GM19328 (cell line): ENCODE data around the gene KIAA0319L.

ENCODE experiments used
- ATAC-seq: cut with Tn5 transposase; IDR thresholded peaks from one replicate; pipeline ENCODE4 v1.9.1; 2021; ENCODE audit warnings: mild to moderate bottlenecking, moderate library complexity; ENCODE audit not compliant: unreplicated experiment

Gene KIAA0319L

DNA sequence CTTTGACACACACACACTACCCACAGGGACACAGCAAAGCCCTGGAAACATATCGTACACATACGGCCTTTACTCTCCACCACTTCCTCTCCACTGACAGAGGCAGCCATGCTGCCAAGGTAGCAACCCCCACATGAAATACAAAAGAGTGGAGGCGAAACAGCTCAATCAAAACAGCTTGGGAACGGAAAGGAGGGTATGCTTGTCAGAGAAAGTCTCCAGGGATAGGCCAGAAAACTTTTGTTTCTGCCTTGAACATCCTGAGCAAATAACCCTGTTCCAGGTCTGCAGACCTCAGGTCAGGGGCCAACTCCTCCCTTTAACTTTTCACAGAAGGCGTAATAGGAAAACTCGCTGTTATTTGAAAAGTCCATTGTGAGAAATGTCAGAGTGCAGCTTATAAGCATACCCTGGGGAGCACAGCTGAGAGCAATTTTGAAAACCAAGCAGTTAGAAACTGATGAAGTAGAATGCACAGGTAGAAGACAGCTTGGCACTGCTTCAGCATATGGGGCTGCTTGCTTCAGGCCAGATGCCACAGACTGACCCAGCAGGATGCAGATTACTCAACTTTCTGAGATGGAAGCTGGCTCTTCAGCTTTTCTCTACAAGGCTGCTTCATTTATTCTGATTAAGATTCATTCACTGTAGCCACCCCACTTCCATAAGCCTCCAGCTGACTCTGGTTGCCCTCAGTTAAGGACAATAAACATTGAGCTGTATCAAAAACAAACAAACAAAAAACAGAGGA is 18.0 kb downstream of the KIAA0319L start:
- ATAC-seq, result no peak

DNA sequence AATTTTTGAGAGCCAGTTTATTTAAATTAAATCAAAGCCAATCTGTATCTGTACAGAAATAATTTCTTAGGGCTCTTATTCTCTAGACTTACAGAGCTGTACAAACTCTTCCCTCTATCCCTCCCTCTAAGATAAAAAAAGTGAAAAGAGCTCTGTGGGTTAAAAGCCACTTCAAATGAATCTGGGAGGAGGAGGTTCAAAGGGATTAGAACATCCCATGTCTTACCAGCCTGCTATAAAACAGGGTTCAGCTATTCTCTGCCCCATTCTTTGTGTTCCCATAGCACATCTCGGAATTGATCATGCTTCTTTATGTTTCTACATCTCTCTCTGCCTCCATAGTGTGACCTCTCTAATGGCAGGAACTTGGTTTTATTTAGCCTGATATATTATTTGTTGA is 19.4 kb downstream of the KIAA0319L start:
- ATAC-seq, result no peak

DNA sequence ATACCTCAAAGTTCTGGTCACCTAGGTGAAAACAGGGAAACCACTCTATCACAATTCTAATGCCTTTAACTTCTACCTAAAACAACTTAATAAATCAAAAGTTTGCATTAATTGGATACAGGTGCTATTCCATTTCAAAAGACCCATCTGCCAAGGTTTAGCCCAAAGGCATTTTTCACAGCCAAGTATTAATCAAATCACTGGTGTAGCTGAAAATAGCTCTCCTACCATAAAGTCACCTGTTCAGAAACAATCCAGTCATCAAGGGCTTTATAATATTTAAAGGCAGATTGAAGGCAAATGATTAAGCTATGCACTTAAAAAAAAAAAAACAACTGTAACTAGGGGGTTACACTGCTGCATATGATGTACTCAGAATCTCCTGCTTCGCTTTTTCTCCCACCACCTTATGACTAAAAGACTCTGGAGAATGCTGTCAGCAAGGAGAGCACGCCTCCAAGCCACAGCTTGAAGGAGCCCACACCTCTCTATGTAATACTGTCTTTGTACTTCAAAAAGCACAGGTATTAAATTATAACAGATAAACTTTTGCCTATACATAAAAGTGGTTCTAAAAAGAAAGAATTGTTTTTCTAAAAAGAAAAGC is 20.5 kb downstream of the KIAA0319L start:
- ATAC-seq, result no peak

DNA sequence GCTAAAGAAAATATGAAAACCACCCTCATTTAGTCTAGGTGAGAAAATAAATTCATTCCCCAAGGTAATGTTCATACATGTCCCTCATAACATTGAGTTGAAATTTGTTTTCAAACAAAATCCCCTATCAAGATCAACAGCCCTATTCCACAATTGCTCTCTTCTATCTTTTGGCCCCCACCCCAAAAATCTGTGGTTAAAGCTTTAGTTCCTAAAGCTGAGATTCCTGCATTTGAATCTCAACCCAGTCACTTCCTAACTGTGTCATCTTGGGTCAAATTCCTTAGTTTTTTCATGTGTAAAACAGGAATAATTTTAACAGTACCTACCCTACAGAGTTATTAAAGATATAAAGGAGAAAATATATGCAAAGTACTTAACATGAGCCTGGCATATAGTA is 22.0 kb downstream of the KIAA0319L start:
- no peak for ATAC-seq

DNA sequence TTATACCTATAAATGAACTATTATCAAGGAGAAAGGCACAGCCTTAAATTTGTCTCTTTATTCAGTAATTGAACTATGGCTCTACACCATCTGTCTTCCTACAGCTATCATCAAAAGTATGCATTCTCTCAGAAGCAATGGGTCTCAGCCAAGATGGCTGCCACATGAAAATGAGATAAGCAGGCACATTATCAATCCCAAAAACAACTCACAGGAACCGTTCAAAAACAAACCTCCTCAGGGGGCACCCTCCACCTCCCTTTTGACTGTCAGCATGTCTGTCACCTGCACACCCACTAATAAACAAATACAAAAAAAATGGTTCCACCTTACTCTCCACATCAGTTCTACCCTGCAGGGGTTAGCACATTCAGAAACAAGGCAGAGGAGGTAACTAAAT is 23.6 kb downstream of the KIAA0319L start:
- no peak for ATAC-seq

DNA sequence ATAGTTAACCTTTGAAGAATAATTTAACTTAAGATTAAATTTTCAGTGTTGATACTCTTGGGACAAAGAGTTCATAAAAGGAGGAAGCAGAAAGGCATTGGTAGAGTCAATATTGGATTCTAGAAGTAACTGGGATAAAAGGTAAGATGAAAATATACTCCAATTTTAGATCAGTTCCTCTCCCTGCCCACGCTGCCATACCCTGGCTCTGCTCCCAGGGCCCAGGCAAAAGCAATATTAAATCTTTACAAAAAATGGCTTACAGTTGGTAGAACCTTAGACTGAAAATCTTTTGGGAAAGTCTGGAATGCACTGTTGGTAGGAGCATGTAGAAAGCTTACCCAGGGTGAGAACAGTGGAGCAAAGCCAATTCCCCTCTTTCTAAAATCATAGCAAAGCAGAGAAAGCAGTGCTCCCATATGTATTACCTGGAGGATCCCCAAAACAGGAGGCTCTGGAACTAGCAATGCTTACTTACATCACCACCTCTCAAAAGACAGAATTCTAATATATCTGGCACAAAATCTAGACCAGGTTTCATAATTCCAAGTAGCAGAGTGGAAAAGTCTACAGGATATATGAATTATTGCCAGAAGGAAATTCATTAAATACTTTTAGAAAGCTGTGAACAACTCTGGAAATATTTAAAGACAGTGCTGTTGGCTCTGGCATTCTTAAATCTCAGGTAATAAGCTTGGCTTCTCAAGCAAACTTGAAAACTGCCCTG is 24.5 kb downstream of the KIAA0319L start:
- ATAC-seq, result no peak

DNA sequence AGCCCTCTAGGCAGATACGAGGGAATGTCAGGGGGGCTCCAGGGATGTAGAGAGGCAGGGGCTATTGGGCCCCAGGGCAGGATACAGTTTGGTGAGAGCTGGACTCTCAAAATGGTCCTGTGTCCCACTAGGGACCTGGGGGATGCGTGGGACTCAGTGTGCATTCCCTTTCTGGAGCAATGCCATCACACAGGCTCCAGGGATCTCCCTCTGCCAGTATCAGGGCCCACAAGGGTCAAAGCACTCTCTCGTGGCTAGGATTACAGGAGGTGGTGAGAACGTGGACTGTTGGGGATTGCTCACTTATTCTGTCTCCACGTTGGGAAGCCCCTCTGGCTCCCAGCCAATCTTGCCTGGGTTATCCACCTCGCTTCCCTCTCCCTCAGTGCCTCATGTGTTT is 25.8 kb downstream of the KIAA0319L start:
- ATAC-seq, result no peak

DNA sequence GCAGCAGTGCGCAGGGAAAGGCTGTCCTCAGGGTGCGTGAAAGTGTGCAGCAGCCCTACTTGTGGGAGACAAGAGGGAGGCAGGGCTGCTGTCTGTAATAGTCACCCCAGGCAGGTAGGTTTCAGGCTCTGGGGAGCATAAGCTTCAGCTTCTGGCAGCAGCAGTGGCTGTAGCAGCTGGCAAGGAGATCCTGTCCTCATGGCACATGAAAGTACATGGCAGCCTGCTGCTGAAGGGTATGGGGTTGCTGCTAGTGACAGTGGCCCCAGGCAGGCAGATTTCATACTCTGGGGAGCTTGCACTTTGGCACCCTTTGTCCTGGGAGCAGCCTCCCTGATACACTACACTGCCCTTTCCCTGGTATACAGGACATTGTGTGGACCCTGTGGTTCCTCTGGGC is 26.3 kb downstream of the KIAA0319L start:
- no peak for ATAC-seq

DNA sequence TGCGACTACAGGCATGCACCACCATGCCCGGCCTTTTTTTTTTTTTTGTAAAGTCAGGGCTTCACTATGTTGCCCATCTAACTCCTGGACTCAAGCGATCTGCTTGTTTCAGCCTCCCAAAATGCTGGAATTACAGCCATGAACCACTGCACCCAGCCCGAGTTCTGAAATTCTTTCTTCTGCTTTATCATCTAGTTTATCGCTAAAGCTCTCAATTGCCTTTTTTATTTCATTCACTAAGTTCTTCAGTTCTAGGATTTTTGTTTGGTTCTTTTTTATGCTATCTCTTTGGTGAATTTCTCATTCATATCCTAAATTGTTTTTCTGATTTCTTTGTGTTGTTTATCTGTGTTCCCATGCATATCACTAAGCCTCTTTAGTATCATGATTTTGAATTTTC is 27.0 kb downstream of the KIAA0319L start:
- no peak for ATAC-seq

DNA sequence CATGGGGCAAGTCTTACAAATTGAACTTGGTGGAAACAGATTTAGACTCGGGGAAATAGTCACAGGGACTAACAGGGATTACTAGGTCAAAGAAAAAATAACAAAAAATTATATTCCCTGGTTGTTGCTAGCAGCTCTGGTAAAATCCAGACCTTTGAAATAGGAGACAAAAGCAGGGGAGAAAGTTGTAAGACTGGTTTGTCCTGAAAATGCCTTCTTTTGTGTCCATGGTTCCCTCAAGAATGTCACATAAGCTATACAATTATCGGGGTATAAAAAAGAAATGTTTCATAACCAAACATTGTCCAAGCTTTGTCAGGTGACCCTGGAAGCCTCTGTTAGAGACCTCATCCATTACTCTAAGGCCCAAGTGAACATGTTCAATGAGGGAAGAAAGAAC is 33.1 kb downstream of the KIAA0319L start:
- no peak for ATAC-seq

DNA sequence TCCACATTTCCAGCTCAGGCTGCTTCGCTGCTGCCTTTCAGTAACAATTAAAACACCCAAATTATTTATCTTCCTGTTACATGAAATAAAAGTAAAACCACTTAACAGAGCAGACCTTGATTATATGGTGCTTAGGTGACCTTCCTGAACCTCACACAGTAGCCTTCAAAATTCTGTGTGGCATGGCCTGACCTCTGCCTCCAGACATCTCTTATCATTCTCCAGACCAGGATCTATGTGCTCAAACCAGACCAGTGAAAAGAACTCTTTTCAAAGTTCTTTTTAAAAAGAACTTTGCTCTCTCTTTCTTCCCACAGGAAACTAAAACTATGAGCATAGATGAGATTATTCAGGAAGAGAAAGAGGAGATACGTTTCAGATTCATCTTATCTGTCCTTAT is 37.8 kb downstream of the KIAA0319L start:
- no peak for ATAC-seq

DNA sequence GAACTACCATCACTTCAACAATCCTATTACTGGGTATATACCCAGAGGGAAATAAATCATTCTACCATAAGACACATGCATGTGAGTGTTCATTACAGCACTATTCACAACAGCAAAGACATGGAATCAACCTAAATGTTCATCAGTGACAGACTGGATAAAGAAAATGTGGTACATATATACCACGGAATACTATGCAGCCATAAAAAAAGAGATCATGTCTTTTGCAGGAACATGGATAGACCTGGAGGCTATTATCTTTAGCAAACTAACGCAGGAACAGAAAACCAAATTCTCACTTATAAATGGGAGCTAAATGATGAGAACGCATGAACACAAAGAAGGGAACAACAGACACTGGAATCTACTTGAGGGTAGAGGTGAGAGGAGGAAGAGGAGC is 39.0 kb downstream of the KIAA0319L start:
- ATAC-seq, result no peak

DNA sequence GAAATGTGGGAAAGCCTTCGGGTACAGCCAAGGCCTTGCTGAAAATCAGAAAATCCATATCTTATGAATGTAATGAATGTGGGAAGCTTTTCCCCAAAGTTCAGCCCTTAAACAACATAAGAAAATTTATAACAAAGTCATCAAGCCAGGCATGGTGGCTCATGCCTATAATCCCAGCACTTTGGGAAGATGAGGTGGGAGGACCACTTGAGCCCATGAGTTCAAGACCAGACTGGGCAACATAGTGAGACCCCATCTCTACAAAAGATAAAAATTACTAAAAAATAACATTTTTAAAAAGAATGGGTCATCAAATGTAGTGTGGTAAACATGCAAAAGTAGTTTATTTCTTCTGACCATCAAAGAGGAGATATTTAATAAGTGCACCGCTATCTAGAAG is 45.9 kb downstream of the KIAA0319L start:
- no peak for ATAC-seq

DNA sequence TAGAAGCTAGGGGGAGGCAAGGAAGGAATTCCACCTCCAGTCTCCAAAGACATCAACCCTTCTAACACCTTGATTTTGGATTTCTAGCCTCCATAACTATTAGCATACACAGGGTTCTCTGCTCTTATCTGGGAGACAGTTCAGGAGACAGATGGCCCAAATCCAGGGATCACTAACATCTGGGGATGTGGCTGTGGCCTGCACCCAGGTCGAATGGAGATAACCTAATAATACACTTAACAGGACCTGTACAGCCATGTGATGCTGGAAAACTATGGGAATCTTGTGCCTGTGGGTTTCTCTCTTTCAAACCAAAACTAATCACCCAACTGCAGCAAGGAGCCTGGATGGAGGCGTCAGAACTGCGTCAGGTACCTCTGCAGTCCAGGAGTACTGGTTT is 47.6 kb downstream of the KIAA0319L start:
- no peak for ATAC-seq

DNA sequence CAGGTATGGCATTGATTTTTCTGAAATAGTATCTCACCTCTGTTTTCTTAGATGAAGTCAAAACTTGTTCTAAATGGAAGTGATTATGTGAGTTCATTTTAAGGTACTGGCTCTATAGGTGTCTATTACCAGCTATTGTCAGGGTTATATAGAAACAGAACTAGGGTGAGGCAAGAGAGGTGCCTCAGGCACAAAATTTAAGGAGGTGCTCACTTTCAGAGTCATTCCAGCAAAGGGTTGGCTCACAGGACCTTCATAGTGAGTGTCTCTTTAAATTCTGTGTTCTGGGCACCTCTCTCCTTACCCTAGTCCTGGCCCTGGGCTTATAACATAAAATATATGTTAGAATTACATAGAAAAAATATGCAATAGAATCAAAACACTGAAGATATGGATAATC is 49.3 kb downstream of the KIAA0319L start:
- ATAC-seq, result no peak

DNA sequence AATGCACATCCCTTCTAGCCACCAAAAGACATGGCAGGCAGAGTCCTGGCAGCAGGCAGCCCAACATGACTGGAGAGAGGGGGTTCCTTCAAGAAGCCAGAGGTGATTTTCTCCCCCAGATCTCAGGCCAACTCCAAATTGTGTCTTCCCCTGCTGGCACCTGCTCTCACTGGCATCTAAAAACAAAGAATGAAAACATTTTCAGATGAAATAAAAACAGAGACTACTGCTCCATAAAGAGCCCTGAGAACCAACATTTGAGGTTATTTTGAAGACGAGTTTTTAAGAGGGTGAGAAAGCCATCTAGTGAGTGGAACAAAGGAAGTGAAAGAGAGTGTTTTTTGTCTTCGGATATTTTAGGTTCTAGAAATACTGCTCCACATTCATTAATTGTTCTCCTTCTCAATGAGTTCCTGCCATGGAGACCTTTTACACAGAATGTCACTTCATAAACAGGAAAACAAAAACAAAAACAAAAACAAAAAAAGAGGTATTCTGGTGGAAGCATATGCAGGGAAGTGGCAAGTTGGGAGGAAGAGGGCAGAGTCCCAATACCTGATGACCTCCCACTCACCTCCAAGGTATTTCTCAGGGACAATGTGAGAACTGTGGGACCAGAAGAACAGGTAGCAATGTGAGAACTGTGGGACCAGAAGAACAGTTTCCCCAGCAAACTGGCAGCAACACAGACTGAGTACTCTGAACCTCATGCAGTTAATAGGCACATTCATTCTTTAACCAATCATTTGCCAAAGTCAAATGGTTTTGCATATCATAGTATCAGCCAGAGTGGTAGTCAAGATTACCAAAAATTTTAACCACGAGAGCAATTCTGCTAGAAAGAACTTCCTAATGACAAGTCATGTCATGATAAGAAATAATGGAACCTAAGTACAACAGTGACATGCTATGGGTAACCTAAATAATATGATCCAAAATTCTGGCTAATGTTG is 50.0 kb downstream of the KIAA0319L start:
- no peak for ATAC-seq

DNA sequence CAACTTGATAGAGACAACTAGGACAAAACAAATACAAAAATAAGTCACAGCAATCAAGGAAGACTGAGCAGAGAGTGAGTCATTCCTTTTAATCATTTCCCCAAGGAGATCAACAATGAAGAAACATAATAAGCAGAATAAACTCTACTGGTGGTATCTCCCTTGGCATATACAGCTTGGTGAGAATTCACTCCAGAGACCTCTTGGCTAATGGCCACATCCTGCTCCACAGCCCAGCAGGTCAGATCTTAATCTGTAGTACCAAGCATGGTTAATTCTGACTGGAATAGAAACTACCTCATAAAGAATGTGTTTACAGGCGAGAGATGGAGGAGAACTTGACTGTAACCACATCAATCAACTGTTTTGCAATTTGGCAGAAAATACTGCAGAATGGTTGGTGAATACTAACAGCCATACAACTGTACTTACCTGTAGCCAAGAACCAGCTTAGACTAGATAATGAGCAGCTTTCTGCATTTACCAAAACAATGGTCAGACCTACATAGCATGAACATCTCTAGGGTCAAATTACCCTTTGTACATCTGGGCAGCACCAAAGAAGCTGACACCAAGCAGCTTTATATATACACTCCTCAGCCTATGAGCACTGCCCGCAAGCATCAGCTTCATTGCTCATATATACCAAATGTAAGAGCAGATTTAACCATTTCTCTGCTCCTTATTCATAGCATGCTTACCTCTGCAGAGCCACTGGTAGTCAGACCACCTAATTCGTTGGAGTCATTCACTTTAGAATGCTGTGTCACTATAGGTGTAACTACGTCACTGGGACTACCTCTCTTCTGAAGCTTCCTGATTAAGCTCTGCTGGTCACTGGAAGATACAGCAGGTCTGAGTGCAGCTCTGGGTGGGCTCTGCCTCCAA is 51.0 kb downstream of the KIAA0319L start:
- no peak for ATAC-seq

DNA sequence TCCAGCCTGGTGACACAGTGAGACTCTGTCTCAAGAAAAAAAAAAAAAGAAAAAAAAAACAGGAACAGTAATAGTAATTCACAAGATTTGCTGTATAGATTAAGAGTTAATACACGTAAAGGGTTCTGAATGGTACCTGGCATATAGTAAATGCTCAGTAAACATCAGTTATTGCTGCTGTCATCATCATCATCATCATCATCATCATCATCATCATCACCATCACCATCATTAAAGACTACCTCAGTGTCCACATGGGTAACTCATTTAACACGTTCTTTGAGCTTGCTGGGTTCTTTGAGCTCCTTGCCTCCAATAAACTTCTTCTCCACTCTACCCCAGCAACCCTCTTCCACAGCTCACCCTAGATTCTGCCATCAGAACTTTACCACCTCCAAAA is 55.0 kb downstream of the KIAA0319L start:
- no peak for ATAC-seq

DNA sequence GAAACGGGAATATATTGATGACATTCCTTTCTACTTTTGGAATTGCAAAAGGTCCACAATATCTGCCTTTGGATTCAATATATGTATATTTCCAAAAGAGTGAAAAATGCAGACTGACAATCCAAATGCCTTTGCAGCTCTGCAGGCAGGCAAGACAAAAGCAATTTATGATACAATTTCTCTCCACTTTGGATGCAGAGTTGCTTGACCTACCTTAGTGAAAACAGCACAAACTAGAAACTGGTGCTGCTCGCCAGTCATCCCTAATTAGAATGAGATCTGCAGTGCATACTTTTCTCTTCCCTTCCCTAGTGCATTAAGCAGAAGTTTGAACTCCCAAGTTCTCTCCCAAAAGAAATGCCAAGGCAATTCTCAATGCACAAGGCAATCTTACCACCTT is 56.8 kb downstream of the KIAA0319L start:
- no peak for ATAC-seq

DNA sequence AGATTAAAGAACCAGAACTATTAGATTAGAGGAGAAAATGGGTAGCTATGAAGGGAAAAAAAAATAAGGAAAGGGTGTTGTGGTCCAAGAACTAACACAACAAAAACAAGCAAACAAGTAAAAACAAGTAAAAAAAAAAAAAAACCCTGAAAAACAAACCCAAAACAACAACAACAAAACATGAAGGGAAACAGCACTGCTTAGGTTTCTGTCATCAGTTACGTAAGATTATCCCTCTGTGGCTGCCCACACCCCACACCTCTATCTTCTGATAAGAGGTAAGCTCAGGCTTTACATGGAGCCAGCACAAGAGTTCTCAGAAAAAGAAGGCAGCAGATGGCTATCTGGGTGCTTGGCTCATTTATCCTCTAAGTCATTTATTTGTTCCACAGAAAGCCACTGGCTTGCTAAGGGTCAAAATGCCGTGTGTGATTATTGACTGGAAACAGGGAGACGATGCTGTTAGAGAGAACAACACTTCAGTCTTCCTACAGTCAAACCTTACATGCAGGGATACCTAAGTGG is 57.5 kb downstream of the KIAA0319L start:
- ATAC-seq, result no peak
